CD14-positive monocyte (primary cell): Measurements from ENCODE around the gene TGM5. TPM values are rescaled to one million over a fixed set of nuclear protein-coding genes. Genes with fewer than 3 reads are reported as not detected.

Experiments used
- DNase-seq, 3 donors: peaks; one replicate each; pipeline ENCODE4 v3.0.0-alpha.2; 2011 to 2022
- H2AFZ ChIP-seq: 2 replicates; pipeline ENCODE4 v1.6.0; 2012; ENCODE audit warnings: mild to moderate bottlenecking, low read depth, low read length, inconsistent platforms; ENCODE audit not compliant: insufficient read depth, poor library complexity, severe bottlenecking
- H3K27ac ChIP-seq, 2 donors: 1 replicate in 1 of 2; 2 replicates in 1 of 2; pipeline ENCODE4 v1.5.1; 2012 to 2013; ENCODE audit warnings: low read length in 2 of 2, control low read depth in 1 of 2, inconsistent platforms in 1 of 2, low read depth in 1 of 2, mild to moderate bottlenecking in 1 of 2
- H3K27me3 ChIP-seq, 2 donors: one replicate each; pipeline versions ENCODE4 v1.6.0 to v1.6.1; 2011 to 2013; ENCODE audit warnings: low read length in 2 of 2; ENCODE audit not compliant: control insufficient read depth in 2 of 2, insufficient read depth in 2 of 2
- H3K36me3 ChIP-seq, 2 donors: replicated peaks in 1 of 2; 1 replicate in 1 of 2; 2 replicates in 1 of 2; pipeline versions ENCODE4 v1.5.1 to v1.6.1; 2012 to 2013; ENCODE audit warnings: low read length in 2 of 2, control low read depth in 1 of 2, inconsistent platforms in 1 of 2, mild to moderate bottlenecking in 1 of 2; ENCODE audit not compliant: insufficient read depth in 2 of 2, control insufficient read depth in 1 of 2
- H3K4me1 ChIP-seq, 2 donors: 1 replicate in 1 of 2; 2 replicates in 1 of 2; pipeline versions ENCODE4 v1.5.1 to v1.6.1; 2012 to 2013; ENCODE audit warnings: low read length in 2 of 2, control low read depth in 1 of 2, inconsistent platforms in 1 of 2, mild to moderate bottlenecking in 1 of 2, moderate library complexity in 1 of 2; ENCODE audit not compliant: insufficient read depth in 2 of 2, control insufficient read depth in 1 of 2
- H3K4me2 ChIP-seq: replicated peaks from 2 replicates; pipeline ENCODE3; 2012; ENCODE audit warnings: low read length, moderate library complexity, mild to moderate bottlenecking; ENCODE audit not compliant: poor library complexity, severe bottlenecking; ENCODE audit errors: extremely low read depth
- H3K4me3 ChIP-seq, 3 experiments: fragments of 200-600 bp in 1 of 3; sonication (generic) in 1 of 3; replicated peaks in 1 of 3; 1 replicate in 2 of 3; 2 replicates in 1 of 3; pipeline ENCODE4 v1.5.1; 2011 to 2013; ENCODE audit warnings: low read length in 3 of 3, mild to moderate bottlenecking in 3 of 3, control low read depth in 2 of 3, low read depth in 2 of 3, inconsistent platforms in 1 of 3, moderate library complexity in 1 of 3
- H3K79me2 ChIP-seq: 2 replicates; pipeline ENCODE4 v1.6.0; 2012; ENCODE audit warnings: mild to moderate bottlenecking, control low read depth, inconsistent platforms, low read length, moderate library complexity; ENCODE audit not compliant: insufficient read depth
- H3K9ac ChIP-seq: 2 replicates; pipeline ENCODE4 v1.6.0; 2017; ENCODE audit warnings: low read length, mild to moderate bottlenecking; ENCODE audit not compliant: insufficient read depth, poor library complexity, severe bottlenecking
- H3K9me3 ChIP-seq, 2 donors: replicated peaks in 1 of 2; 1 replicate in 1 of 2; 2 replicates in 1 of 2; pipeline versions ENCODE4 v1.5.1 to v1.6.1; 2012 to 2013; ENCODE audit warnings: low read length in 2 of 2, control low read depth in 1 of 2; ENCODE audit not compliant: control insufficient read depth in 1 of 2, insufficient read depth in 1 of 2
- H4K20me1 ChIP-seq: 2 replicates; pipeline ENCODE4 v1.6.0; 2012; ENCODE audit warnings: mild to moderate bottlenecking, low read length, control low read depth, moderate library complexity; ENCODE audit not compliant: insufficient read depth
- H3K27ac Mint-ChIP-seq, 7 donors: one replicate each; pipeline ENCODE4 v1.8.0; 2020; ENCODE audit warnings: mild to moderate bottlenecking in 7 of 7, mixed read lengths in 7 of 7, moderate library complexity in 6 of 7, inconsistent platforms in 2 of 7
- H3K27me3 Mint-ChIP-seq, 3 donors: one replicate each; pipeline ENCODE4 v1.8.0; 2021 to 2022; ENCODE audit warnings: low read depth in 3 of 3, mild to moderate bottlenecking in 3 of 3, mixed read lengths in 3 of 3, moderate library complexity in 3 of 3, inconsistent platforms in 1 of 3
- H3K36me3 Mint-ChIP-seq, 2 donors: one replicate each; pipeline ENCODE4 v1.8.0; 2020; ENCODE audit warnings: mixed read lengths in 2 of 2, inconsistent platforms in 1 of 2, mild to moderate bottlenecking in 1 of 2
- H3K4me1 Mint-ChIP-seq: one replicate; pipeline ENCODE4 v1.8.0; 2020; ENCODE audit warnings: mild to moderate bottlenecking, mixed read lengths
- H3K4me3 Mint-ChIP-seq, 2 donors: one replicate each; pipeline ENCODE4 v1.8.0; 2020; ENCODE audit warnings: mild to moderate bottlenecking in 2 of 2, mixed read lengths in 2 of 2, moderate library complexity in 1 of 2
- H3K9me3 Mint-ChIP-seq, 7 donors: one replicate each; pipeline ENCODE4 v1.8.0; 2020 to 2022; ENCODE audit warnings: mixed read lengths in 7 of 7, mild to moderate bottlenecking in 6 of 7, moderate library complexity in 6 of 7, inconsistent platforms in 2 of 7
- CTCF ChIP-seq: fragments of 200-600 bp; IDR thresholded peaks from one replicate; pipeline ENCODE4 v1.8.0; 2022; ENCODE audit warnings: antibody characterized with exemption, mild to moderate bottlenecking
- WGBS: methylation state at CpG from one replicate; pipeline ENCODE4 v1.1.5; 2013; ENCODE audit warnings: missing lambda C conversion rate; ENCODE audit not compliant: insufficient coverage; 5-methylcytosine and 5-hydroxymethylcytosine counted together
- intact Hi-C, 2 donors: fragments of 100-400 bp; cut with micrococcal nuclease; formaldehyde crosslinking; loops; one replicate each; pipeline versions ENCODE4 v1.15.0 to v1.15.1; 2023
- polyA plus RNA-seq, 3 donors: library from polyadenylated mRNA; depleted of rRNA in 1 of 3; unstranded in 2 of 3; stranded (reverse) in 1 of 3; fragments of 300-500 nt in 2 of 3; fragments of >200 nt in 1 of 3; fragmentation: Illumina TruSeq in 2 of 3; gene quantifications; 1 replicate in 2 of 3; 2 replicates in 1 of 3; pipeline ENCODE4 v1.2.3, GENCODE V29; 2012 to 2021

Gene TGM5
- polyA plus RNA-seq, 3 donors = not detected

- Mint-ChIP-seq H3K36me3 (no peaks in the 10 kb centered on the region), H3K9me3 (no peaks in the 10 kb centered on the region)
Observed at GRCh38 chr15:43277901-43278300, 11.2 kb upstream of the TGM5 start.

GRCh38 chr15:43277231-43277823 lies 10.6 kb upstream of the TGM5 start:
- H3K36me3 ChIP-seq = no peaks in the 10 kb centered on the region
- H3K9ac ChIP-seq = no peak overlapping the region
- H3K4me1 ChIP-seq = no peaks in the 10 kb centered on the region
- DNase-seq = no peak
- no peak overlapping the region for H3K4me3 ChIP-seq
- Mint-ChIP-seq H3K36me3 (no peaks in the 10 kb centered on the region), H3K27me3 (peaks cover 4 to 5% (median 4%) of the 10 kb centered on the region in 3 donors), H3K27ac (no peak overlapping the region), H3K4me1 (no peaks in the 10 kb centered on the region), H3K4me3 (no peak overlapping the region), H3K9me3 (peaks cover 0 to under 1% (median 0%) of the 10 kb centered on the region in 7 donors)
- H3K27me3 ChIP-seq = no peaks in the 10 kb centered on the region
- intact Hi-C loops = loop anchor here in 1 of 2 donors (10.0 kb wide), 1 partner anchor 573 kb away; no protein-coding TSS in a partner anchor
- H4K20me1 ChIP-seq = no peaks in the 10 kb centered on the region
- no peaks in the 10 kb centered on the region for H3K79me2 ChIP-seq
- no peak for TF ChIP-seq CTCF
- H3K4me2 ChIP-seq = no peak overlapping the region
- 91% methylated on average over 8 of the region's 10 CpGs for WGBS
- no peak overlapping the region for H2AFZ ChIP-seq
- no peaks in the 10 kb centered on the region for H3K9me3 ChIP-seq
- H3K27ac ChIP-seq = no peak overlapping the region

More at GRCh38 chr15:43277901-43278300, 11.2 kb upstream of the TGM5 start:
- Histone ChIP-seq H3K4me3 (no peak overlapping the region), H3K9ac (no peak overlapping the region), H3K27ac (no peak overlapping the region), H3K79me2 (no peaks in the 10 kb centered on the region), H3K4me2 (no peak overlapping the region), H3K4me1 (no peaks in the 10 kb centered on the region), H3K27me3 (no peaks in the 10 kb centered on the region), H3K36me3 (no peaks in the 10 kb centered on the region), H4K20me1 (no peaks in the 10 kb centered on the region), H2AFZ (no peak overlapping the region), H3K9me3 (no peaks in the 10 kb centered on the region)
- Mint-ChIP-seq H3K4me3 (no peak overlapping the region), H3K4me1 (no peaks in the 10 kb centered on the region), H3K27me3 (peaks cover 4 to 5% (median 4%) of the 10 kb centered on the region in 3 donors), H3K27ac (no peak overlapping the region)
- WGBS = 94% methylated on average over 2 of the region's 4 CpGs
- intact Hi-C loops = loop anchor here in 1 of 2 donors (10.0 kb wide), 1 partner anchor 573 kb away; no protein-coding TSS in a partner anchor
- TF ChIP-seq CTCF = no peak
- no peak for DNase-seq
